Nephron progenitor cell (in vitro differentiated cells): Measurements from ENCODE around the gene LRRC41.

Experiments used
- DNase-seq: peaks from one replicate; pipeline ENCODE4 v3.0.0; 2021
- H3K27ac Mint-ChIP-seq: 2 replicates; pipeline ENCODE4 v1.8.0; 2021; ENCODE audit warnings: mild to moderate bottlenecking, moderate library complexity, mixed read lengths
- H3K27me3 Mint-ChIP-seq: 2 replicates; pipeline ENCODE4 v1.8.0; 2021; ENCODE audit warnings: mild to moderate bottlenecking, low read depth, mixed read lengths; ENCODE audit not compliant: poor library complexity
- H3K36me3 Mint-ChIP-seq: 2 replicates; pipeline ENCODE4 v1.8.0; 2021; ENCODE audit warnings: low read depth, mixed read lengths
- H3K4me1 Mint-ChIP-seq: 2 replicates; pipeline ENCODE4 v1.8.0; 2021; ENCODE audit warnings: mixed read lengths
- H3K4me3 Mint-ChIP-seq: 2 replicates; pipeline ENCODE4 v1.8.0; 2021; ENCODE audit warnings: mild to moderate bottlenecking, moderate library complexity, mixed read lengths
- H3K9me3 Mint-ChIP-seq: 2 replicates; pipeline ENCODE4 v1.8.0; 2021; ENCODE audit warnings: mild to moderate bottlenecking, moderate library complexity, mixed read lengths
- TF ChIP-seq, protein P1 (sequence below): fragments of 200-600 bp; sonication (generic); IDR thresholded peaks from 2 replicates; pipeline ENCODE4 v1.5.0; 2021; ENCODE audit warnings: antibody characterized with exemption

LRRC41 gene

DNA sequence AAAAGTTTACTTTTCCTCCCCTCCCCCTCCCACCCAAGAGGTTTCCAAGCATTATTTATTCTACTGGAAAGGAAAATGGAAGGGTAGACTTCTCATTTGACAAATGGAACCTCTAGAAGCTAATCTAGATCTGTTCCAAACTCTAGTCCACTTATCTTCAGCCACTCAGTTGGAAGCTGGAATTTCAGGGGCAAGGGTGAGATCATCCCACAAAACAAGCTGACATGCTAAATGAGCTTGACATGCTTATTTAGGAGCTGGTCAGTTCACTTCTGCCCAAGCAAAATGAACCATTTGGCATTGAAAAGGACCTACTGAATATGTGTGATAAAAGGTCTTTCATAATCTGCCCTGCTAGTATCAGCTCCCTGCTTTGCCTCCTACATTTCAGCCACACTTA lies 5.0 kb downstream of the LRRC41 start:
- TF ChIP-seq, protein P1, sequence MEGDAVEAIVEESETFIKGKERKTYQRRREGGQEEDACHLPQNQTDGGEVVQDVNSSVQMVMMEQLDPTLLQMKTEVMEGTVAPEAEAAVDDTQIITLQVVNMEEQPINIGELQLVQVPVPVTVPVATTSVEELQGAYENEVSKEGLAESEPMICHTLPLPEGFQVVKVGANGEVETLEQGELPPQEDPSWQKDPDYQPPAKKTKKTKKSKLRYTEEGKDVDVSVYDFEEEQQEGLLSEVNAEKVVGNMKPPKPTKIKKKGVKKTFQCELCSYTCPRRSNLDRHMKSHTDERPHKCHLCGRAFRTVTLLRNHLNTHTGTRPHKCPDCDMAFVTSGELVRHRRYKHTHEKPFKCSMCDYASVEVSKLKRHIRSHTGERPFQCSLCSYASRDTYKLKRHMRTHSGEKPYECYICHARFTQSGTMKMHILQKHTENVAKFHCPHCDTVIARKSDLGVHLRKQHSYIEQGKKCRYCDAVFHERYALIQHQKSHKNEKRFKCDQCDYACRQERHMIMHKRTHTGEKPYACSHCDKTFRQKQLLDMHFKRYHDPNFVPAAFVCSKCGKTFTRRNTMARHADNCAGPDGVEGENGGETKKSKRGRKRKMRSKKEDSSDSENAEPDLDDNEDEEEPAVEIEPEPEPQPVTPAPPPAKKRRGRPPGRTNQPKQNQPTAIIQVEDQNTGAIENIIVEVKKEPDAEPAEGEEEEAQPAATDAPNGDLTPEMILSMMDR = no peak
- Mint-ChIP-seq H3K9me3 (no peaks in the 10 kb centered on the region), H3K36me3 (peaks cover 42% of the 10 kb centered on the region), H3K4me1 (peaks cover 32% of the 10 kb centered on the region), H3K27ac (peak overlapping the region; percentile 10), H3K4me3 (no peak overlapping the region), H3K27me3 (no peaks in the 10 kb centered on the region)
- DNase-seq = no peak

DNA sequence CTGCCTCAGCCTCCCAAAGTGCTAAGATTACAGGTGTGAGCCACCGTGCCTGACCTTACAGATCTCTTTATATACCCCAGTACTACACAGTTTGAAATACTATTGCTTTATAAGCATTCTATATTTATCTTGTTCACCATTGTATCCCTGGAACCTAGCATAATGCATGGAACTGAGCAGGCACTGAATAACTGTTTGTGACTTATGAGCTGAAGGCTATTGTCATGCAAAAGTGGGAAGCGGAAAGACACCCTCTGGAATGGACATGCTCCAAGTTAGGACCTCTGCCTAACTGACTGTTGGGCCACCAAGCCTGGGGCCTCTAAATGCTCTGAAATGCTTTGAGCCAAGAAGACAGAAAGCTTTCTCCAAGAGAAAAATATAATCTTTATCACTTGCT lies 8.1 kb downstream of the LRRC41 start:
- no peak overlapping the region for H3K27ac Mint-ChIP-seq
- H3K27me3 Mint-ChIP-seq = no peaks in the 10 kb centered on the region
- DNase-seq = no peak
- peaks cover 19% of the 10 kb centered on the region for H3K4me1 Mint-ChIP-seq
- H3K9me3 Mint-ChIP-seq = no peaks in the 10 kb centered on the region
- peaks cover 57% of the 10 kb centered on the region for H3K36me3 Mint-ChIP-seq
- H3K4me3 Mint-ChIP-seq = no peak overlapping the region
- TF ChIP-seq, protein P1 = no peak

DNA sequence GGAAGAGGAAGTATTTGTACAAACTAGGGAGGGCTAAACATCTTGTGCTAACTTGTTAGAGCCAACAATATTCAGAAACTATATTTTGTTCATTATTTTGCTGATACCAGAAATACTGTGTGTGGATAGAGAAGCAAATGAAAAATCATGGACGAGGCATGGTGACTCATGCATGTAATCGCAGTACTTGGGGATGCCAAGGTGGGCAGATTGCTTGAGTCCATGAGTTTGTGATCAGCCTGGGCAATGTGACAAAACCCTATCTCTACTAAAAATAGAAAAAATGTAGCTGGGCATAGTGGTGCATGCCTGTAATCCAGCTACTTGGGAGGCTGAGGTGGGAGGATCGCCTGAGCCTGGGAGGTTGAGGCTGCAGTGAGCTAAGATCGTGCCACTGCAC lies 13.4 kb downstream of the LRRC41 start:
- H3K27ac Mint-ChIP-seq = no peak overlapping the region
- no peak overlapping the region for H3K4me3 Mint-ChIP-seq

DNA sequence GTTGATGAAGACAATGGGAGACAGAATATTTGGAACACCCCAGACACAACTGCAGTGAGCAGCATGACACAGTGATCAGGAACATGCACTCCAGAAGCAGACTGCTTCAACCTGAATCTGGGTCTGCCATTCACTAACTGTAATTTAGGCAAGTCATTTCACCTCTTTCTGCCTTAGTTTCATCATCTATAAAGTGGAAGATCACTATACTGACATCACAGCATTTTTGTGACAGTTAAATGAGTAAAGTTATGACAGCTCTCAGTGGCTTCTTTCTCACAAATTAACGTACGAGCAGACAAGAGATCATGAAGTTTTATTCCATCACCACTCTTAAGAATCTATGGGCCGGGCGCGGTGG lies 14.3 kb downstream of the LRRC41 start:
- H3K27ac Mint-ChIP-seq = no peak overlapping the region
- H3K4me1 Mint-ChIP-seq = no peaks in the 10 kb centered on the region
- no peaks in the 10 kb centered on the region for H3K27me3 Mint-ChIP-seq
- H3K9me3 Mint-ChIP-seq = no peaks in the 10 kb centered on the region
- peaks cover 68% of the 10 kb centered on the region for H3K36me3 Mint-ChIP-seq
- no peak overlapping the region for H3K4me3 Mint-ChIP-seq
- no peak for DNase-seq
- TF ChIP-seq, protein P1 = no peak

More for the DNA sequence above, 13.4 kb downstream of the LRRC41 start:
- no peak for DNase-seq
- Mint-ChIP-seq H3K9me3 (no peaks in the 10 kb centered on the region), H3K4me1 (no peaks in the 10 kb centered on the region), H3K27me3 (no peaks in the 10 kb centered on the region), H3K36me3 (peaks cover 65% of the 10 kb centered on the region)
- TF ChIP-seq, protein P1 = no peak

DNA sequence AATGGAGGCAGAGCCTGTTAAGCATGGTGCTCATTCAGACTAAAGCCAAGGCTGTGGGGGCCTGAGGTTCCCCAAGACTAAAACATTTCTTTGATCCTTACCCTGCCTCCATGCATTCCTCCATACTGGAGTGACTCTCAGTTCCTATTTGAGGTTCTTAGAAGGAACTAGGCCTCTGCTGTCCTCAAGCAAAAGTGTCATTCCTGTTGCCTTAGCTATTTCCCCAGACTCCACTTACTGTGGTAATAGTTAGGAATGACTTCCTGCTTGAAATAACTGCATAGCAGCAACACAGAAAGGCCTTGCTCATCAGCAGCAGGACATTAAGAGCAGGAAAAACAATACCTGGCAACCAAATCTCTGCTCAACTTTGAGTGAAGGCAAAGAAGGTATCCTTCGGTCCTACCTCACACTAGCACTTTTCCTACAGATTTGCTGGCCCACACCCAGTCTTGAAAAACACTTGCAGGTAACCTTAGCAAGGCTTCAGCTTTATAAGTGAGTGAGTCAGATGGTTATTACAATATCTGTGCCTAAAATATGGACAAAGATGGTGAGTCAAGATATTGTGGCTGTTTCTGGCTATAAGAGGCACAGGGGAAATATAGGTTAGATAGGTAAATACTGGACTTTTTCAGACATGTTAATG lies 14.8 kb downstream of the LRRC41 start:
- Mint-ChIP-seq H3K27me3 (no peaks in the 10 kb centered on the region), H3K4me3 (no peak overlapping the region), H3K27ac (no peak overlapping the region), H3K4me1 (no peaks in the 10 kb centered on the region), H3K36me3 (peaks cover 69% of the 10 kb centered on the region), H3K9me3 (no peaks in the 10 kb centered on the region)
- no peak for DNase-seq
- TF ChIP-seq, protein P1 = no peak

DNA sequence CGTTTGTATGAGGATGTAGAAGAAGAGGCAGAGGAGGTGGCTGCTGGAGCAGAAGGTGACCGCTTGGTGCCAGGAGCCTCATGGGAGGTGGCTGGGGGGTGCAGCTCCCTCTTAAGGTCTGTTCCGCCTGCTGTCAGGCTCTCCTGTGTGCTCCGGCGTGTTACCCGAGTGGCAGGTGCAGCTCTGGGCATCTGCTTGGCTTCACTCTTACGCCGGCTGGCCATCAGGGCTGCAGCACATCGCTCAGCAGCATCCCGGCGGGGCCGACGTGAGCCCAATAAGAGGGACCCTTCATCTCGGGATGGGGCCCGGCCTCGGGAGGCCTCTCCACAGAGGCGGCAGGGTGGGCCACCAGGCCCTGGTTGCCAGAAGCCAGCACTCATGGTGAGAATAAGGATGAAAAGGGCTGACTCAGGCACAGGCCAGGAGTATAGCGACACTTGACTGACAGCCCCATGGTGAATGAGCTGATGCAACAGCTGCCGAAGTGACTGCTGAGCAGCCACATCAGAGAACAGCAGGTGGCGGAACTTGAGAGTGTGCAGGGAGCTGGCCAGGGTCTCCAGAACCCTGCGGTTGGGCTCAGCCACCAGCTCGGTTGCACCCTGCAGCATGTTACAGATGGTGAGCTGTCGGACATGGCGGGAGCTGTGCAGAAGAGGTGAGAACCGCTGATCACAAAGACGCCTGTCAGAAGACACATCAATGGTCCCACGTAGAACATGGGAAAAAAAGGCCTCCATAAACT lies 17.5 kb downstream of the LRRC41 start:
- peaks cover 80% of the 10 kb centered on the region for H3K36me3 Mint-ChIP-seq
- TF ChIP-seq, protein P1 = no peak
- no peak for DNase-seq
- no peaks in the 10 kb centered on the region for H3K27me3 Mint-ChIP-seq
- peak overlapping the region; percentile 59 for H3K27ac Mint-ChIP-seq
- H3K4me1 Mint-ChIP-seq = peaks cover 6% of the 10 kb centered on the region
- H3K4me3 Mint-ChIP-seq = no peak overlapping the region
- no peaks in the 10 kb centered on the region for H3K9me3 Mint-ChIP-seq
